T-helper 1 cell treated with Interleukin-12 subunit alpha and Interleukin-12 subunit beta and Interleukin-4 antibody, amounts not matched to agents 30 ng/mL and 1 ng/mL, for 36 hours (primary cell): ENCODE results near the gene HSPG2. TPM values are rescaled to one million over a fixed set of nuclear protein-coding genes. Genes with fewer than 3 reads are reported as not detected.

Experiments used
- intact Hi-C: fragments of 100-400 bp; cut with micrococcal nuclease; formaldehyde crosslinking; loops from one replicate; pipeline ENCODE4 v1.15.1; 2024
- total RNA-seq: library from RNA; stranded (reverse); gene quantifications from 2 replicates; pipeline ENCODE4 v1.2.3, GENCODE V29; 2022

HSPG2 gene
- total RNA-seq, 1 donor from 2014 or later = 3.9 TPM

- intact Hi-C loops = no loop called here
These were observed 89.6 kb downstream of the HSPG2 start for GRCh38 chr1:21847223-21848205.

GRCh38 chr1:21845646-21846641 is 91.2 kb downstream of the HSPG2 start:
- intact Hi-C loops = no loop called here

GRCh38 chr1:21843996-21844395 is 93.1 kb downstream of the HSPG2 start:
- intact Hi-C loops = no loop called here

GRCh38 chr1:21843208-21843607 is 93.9 kb downstream of the HSPG2 start:
- intact Hi-C loops = no loop called here

- intact Hi-C loops = no loop called here
These were observed 94.4 kb downstream of the HSPG2 start for GRCh38 chr1:21842606-21843162.

- intact Hi-C loops = no loop called here
These were observed 95.2 kb downstream of the HSPG2 start for GRCh38 chr1:21841852-21842466.

- intact Hi-C loops = no loop called here
These were observed 96.1 kb downstream of the HSPG2 start for GRCh38 chr1:21840981-21841380.

GRCh38 chr1:21839337-21840037 is 97.6 kb downstream of the HSPG2 start:
- intact Hi-C loops = no loop called here

- intact Hi-C loops = no loop called here
These were observed 98.6 kb downstream of the HSPG2 start for GRCh38 chr1:21838359-21839157.

GRCh38 chr1:21837476-21837875 is 99.6 kb downstream of the HSPG2 start:
- intact Hi-C loops = no loop called here

GRCh38 chr1:21836729-21837128 is 100.4 kb downstream of the HSPG2 start:
- intact Hi-C loops = no loop called here

GRCh38 chr1:21836010-21836409 is 101.1 kb downstream of the HSPG2 start:
- intact Hi-C loops = no loop called here

GRCh38 chr1:21834666-21835065 is 102.4 kb downstream of the HSPG2 start:
- intact Hi-C loops = no loop called here

- intact Hi-C loops = no loop called here
These were observed 103.0 kb downstream of the HSPG2 start for GRCh38 chr1:21834094-21834493.

- intact Hi-C loops = no loop called here
These were observed 103.6 kb downstream of the HSPG2 start for GRCh38 chr1:21833392-21833976.

GRCh38 chr1:21831454-21831970 is 105.6 kb downstream of the HSPG2 start:
- intact Hi-C loops = no loop called here

GRCh38 chr1:21830792-21831453 is 106.2 kb downstream of the HSPG2 start:
- intact Hi-C loops = no loop called here

GRCh38 chr1:21829294-21829693 is 107.8 kb downstream of the HSPG2 start:
- intact Hi-C loops = no loop called here
